Measurements from ENCODE around the gene E2F3. TPM values are rescaled to one million over a fixed set of nuclear protein-coding genes. Genes with fewer than 3 reads are reported as not detected.

The E2F3 gene
- total RNA-seq, 1 experiment from 2014 or later = 35.7 TPM

- Histone ChIP-seq H2BK15ac (ENCODE audit: low read depth, low read length) (no peak overlapping the region), H4K20me1 (ENCODE audit: control insufficient read depth, insufficient read depth, insufficient read length) (no peaks in the 10 kb centered on the region), H3K27ac (ENCODE audit: insufficient read length, low read depth, low read length) (no peak overlapping the region), H4K8ac (replicated peaks; ENCODE audit: insufficient read length, low read depth, low read length) (no peak overlapping the region), H2AK5ac (ENCODE audit: insufficient read length, low read length) (no peak overlapping the region), H3K9ac (ENCODE audit: extremely low read depth, insufficient read length, low read length) (no peak overlapping the region), H3K18ac (ENCODE audit: insufficient read length, low read depth, low read length) (no peak overlapping the region), H2BK12ac (ENCODE audit: insufficient read length, low read depth, low read length) (no peak overlapping the region), H3K23ac (ENCODE audit: insufficient read length, low read depth, low read length) (no peak overlapping the region), H3K14ac (ENCODE audit: insufficient read depth, low read length) (no peak overlapping the region), H2BK5ac (ENCODE audit: insufficient read length, low read length) (no peak overlapping the region), H3K4ac (ENCODE audit: low read depth, low read length) (no peak overlapping the region), H2BK120ac (ENCODE audit: low read depth, low read length, poor library complexity, severe bottlenecking) (no peak overlapping the region), H3K56ac (ENCODE audit: insufficient read length, low read depth, low read length) (no peak overlapping the region), H2BK20ac (ENCODE audit: low read depth, low read length, poor library complexity, severe bottlenecking) (no peak overlapping the region), H3K23me2 (ENCODE audit: insufficient read length, low read depth, low read length, poor library complexity, severe bottlenecking) (no peaks in the 10 kb centered on the region), H3K9me3 (ENCODE audit: control insufficient read depth, low read depth, low read length) (no peaks in the 10 kb centered on the region), H4K91ac (ENCODE audit: insufficient read length, low read depth, low read length) (no peak overlapping the region), H4K5ac (ENCODE audit: insufficient read length, low read depth, low read length) (no peak overlapping the region), H3K79me1 (ENCODE audit: insufficient read depth, low read depth, low read length, poor library complexity, severe bottlenecking) (peaks cover 9% of the 10 kb centered on the region), H3K27me3 (ENCODE audit: insufficient read depth, low read length) (no peaks in the 10 kb centered on the region), H3T11ph (ENCODE audit: low read length) (no peak overlapping the region), H3K4me2 (ENCODE audit: insufficient read depth, insufficient read length, low read length) (no peak overlapping the region), H3K4me1 (ENCODE audit: insufficient read depth, low read length) (peaks cover 4% of the 10 kb centered on the region; the same call in 1 of the 2 replicates), H2AFZ (ENCODE audit: low read length) (no peak overlapping the region), H3K79me2 (ENCODE audit: insufficient read depth, low read length) (peaks cover 52% of the 10 kb centered on the region; the same call in 1 of the 2 replicates)
- no peak for DNase-seq
- Mint-ChIP-seq H3K27ac (peak overlapping the region in 2 of 3 experiments; percentile 14 to 79; a peak in 3 of 7 replicates), H3K9me3 (no peaks in the 10 kb centered on the region), H3K4me1 (peaks cover 28 to 35% of the 10 kb centered on the region in 2 experiments), H3K36me3 (ENCODE audit: insufficient read depth in 1 of 3, low read depth in 3 of 3) (peaks cover 22 to 32% (median 30%) of the 10 kb centered on the region in 3 experiments), H3K4me3 (no peak overlapping the region), H3K27me3 (ENCODE audit: low read depth) (no peaks in the 10 kb centered on the region)
- no CpG with 5 or more reads among the region's 6 CpGs for whole genome bisulfite sequencing (ENCODE audit: extremely low coverage, insufficient read length, low lambda C conversion rate)
- no peak for TF ChIP-seq CTCF (conservative IDR thresholded peaks at IDR 0.05)
Observed at GRCh38 chr6:20427856-20428255, 26.2 kb downstream of the E2F3 start.

Measured in H9 (cell line).